ENCODE measurements around the gene ALG1. TPM values are rescaled to one million over a fixed set of nuclear protein-coding genes. Genes with fewer than 3 reads are reported as not detected.

The ALG1 gene, protein sequence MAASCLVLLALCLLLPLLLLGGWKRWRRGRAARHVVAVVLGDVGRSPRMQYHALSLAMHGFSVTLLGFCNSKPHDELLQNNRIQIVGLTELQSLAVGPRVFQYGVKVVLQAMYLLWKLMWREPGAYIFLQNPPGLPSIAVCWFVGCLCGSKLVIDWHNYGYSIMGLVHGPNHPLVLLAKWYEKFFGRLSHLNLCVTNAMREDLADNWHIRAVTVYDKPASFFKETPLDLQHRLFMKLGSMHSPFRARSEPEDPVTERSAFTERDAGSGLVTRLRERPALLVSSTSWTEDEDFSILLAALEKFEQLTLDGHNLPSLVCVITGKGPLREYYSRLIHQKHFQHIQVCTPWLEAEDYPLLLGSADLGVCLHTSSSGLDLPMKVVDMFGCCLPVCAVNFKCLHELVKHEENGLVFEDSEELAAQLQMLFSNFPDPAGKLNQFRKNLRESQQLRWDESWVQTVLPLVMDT
- polyA plus RNA-seq (2012; rRNA removed): 27.0 and 32.2 TPM in 2 replicates
- polyA plus RNA-seq (2012; cell fraction: cytosol; rRNA removed): 17.3 and 21.9 TPM in 2 replicates
- polyA plus RNA-seq (2012; cell fraction: nucleus; rRNA removed): 24.4 and 24.7 TPM in 2 replicates

- H3K4me3 ChIP-seq (ENCODE audit: low read depth in 2 of 2, low read length in 1 of 2): peak within 1 kb of the TSS; percentile 79 to 82
- H2AFZ ChIP-seq (ENCODE audit: low read depth): peak within 1 kb of the TSS; percentile 96
- WGBS (ENCODE audit: low lambda C conversion rate): 0% methylated on average over 13 of the region's 53 CpGs
- peaks cover 23% of the 10 kb centered on the region; the same call in 1 of the 2 replicates for H3K79me2 ChIP-seq (ENCODE audit: insufficient read depth)
- H3K36me3 ChIP-seq (replicated peaks in 1 of 2; ENCODE audit: control insufficient read depth in 1 of 2, insufficient read depth in 2 of 2, low read length in 1 of 2): peaks cover 0 to 8% of the 10 kb centered on the region in 2 experiments
- peak within 1 kb of the TSS; percentile 80 for H3K4me2 ChIP-seq
- no peaks in the 10 kb centered on the region for H4K20me1 ChIP-seq (ENCODE audit: insufficient read depth)
- no peaks in the 10 kb centered on the region for H3F3A ChIP-seq (replicated peaks; ENCODE audit: insufficient read depth)
- ChIA-PET CTCF (interaction anchor here (1.1 to 1.2 kb wide), 4 partner anchors 8 to 16 kb away, joined by 3 to 8 read pairs (median 4); no protein-coding TSS in a partner anchor), POLR2A (interaction anchor here (0.9 kb wide), 1 partner anchor 17 kb away, joined by 3 read pairs; no protein-coding TSS in a partner anchor)
- no peaks in the 10 kb centered on the region for H3K9me2 ChIP-seq
- H3K9me3 ChIP-seq: no peaks in the 10 kb centered on the region
- H3K9ac ChIP-seq: peak within 1 kb of the TSS; percentile 73
- H3K27ac ChIP-seq (ENCODE audit: low read depth in 2 of 2, low read length in 1 of 2): peak within 1 kb of the TSS; percentile 62 to 74; a peak in 3 of 4 replicates
- no peaks in the 10 kb centered on the region; the same call in 1 of the 2 replicates for H3K27me3 ChIP-seq (ENCODE audit: insufficient read depth)
- peak; percentile 98 for DNase-seq
- H3K4me1 ChIP-seq (ENCODE audit: control insufficient read depth in 1 of 2, insufficient read depth in 2 of 2, low read depth in 1 of 2, low read length in 1 of 2): peaks cover 4 to 6% of the 10 kb centered on the region in 2 experiments; a peak in 1 of 4 replicates
- TF ChIP-seq RFX5 (IDR thresholded peaks at IDR 0.05; ENCODE audit: low read length) (no peak), NFIC (IDR thresholded peaks at IDR 0.05; ENCODE audit: borderline replicate concordance) (no peak), TCF12 (IDR thresholded peaks at IDR 0.05) (no peak), ZBTB33 (IDR thresholded peaks at IDR 0.05; ENCODE audit: borderline replicate concordance, low read depth) (no peak), RCOR1 (IDR thresholded peaks at IDR 0.05; ENCODE audit: low read length) (no peak), CTCF (IDR thresholded peaks at IDR 0.05) (no peak), USF1 (IDR thresholded peaks at IDR 0.05; ENCODE audit: borderline replicate concordance, low read depth) (peak; percentile 98), TEAD4 (IDR thresholded peaks at IDR 0.05; ENCODE audit: borderline replicate concordance, insufficient read depth) (no peak), FOXJ3 (CRISPR knock-in tag; IDR thresholded peaks at IDR 0.05) (no peak), TAF1 (IDR thresholded peaks at IDR 0.05; ENCODE audit: borderline replicate concordance, low read depth, low read length) (peak; percentile 95), RXRA (IDR thresholded peaks at IDR 0.05; ENCODE audit: borderline replicate concordance, low read depth) (no peak), RAD21 (IDR thresholded peaks at IDR 0.05; ENCODE audit: low read length) (no peak), EZH2phosphoT487 (IDR thresholded peaks at IDR 0.05; ENCODE audit: borderline replicate concordance, low read depth) (no peak), CHD2 (IDR thresholded peaks at IDR 0.05; ENCODE audit: low read length, partially characterized antibody) (peak; percentile 52), NRF1 (IDR thresholded peaks at IDR 0.05; ENCODE audit: low read depth, low read length) (peak; percentile 71), FOXM1 (IDR thresholded peaks at IDR 0.05; ENCODE audit: low read depth) (no peak), JUND (IDR thresholded peaks at IDR 0.05) (no peak), PBX3 (IDR thresholded peaks at IDR 0.05) (no peak), MEF2A (IDR thresholded peaks at IDR 0.05; ENCODE audit: borderline replicate concordance, low read depth) (no peak), SMC3 (IDR thresholded peaks at IDR 0.05; ENCODE audit: low read depth, low read length) (no peak)
- TF ChIP-seq, protein P1, sequence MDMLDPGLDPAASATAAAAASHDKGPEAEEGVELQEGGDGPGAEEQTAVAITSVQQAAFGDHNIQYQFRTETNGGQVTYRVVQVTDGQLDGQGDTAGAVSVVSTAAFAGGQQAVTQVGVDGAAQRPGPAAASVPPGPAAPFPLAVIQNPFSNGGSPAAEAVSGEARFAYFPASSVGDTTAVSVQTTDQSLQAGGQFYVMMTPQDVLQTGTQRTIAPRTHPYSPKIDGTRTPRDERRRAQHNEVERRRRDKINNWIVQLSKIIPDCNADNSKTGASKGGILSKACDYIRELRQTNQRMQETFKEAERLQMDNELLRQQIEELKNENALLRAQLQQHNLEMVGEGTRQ (IDR thresholded peaks at IDR 0.05; ENCODE audit: borderline replicate concordance, low read depth, low read length): peak; percentile 82
Measured at GRCh38 chr16:5071681-5072333, at the start of gene ALG1. Gene ALG1 (plus strand): TSS chr16:5071843. CDS start chr16:5071850, 7 bp downstream.
